Measurements from ENCODE around the gene SRSF6.
"Not testable (repeated sequence)": the region's sequence is repeated elsewhere in the genome, so short reads cannot be mapped to it uniquely, and the experiment has no call there.

Gene SRSF6

DNA sequence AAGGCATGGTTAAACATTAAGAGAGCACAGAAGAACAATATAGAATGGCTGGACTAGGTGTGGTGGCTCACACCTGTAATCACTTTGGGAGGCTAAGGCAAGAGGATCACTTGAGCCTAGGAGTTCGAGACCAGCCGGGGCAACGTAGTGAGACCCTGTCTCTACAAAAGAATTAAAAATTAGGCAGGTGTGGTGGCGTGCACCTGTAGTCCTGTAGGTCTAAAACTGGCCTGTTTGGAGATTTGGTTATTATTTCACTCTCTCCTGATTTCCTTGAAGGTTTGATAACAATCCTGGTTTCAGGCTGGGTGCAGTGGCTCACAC lies 15.6 kb downstream of the SRSF6 start:
- DNase-seq (ENCODE audit: low read depth in 3 of 3): no peak

DNA sequence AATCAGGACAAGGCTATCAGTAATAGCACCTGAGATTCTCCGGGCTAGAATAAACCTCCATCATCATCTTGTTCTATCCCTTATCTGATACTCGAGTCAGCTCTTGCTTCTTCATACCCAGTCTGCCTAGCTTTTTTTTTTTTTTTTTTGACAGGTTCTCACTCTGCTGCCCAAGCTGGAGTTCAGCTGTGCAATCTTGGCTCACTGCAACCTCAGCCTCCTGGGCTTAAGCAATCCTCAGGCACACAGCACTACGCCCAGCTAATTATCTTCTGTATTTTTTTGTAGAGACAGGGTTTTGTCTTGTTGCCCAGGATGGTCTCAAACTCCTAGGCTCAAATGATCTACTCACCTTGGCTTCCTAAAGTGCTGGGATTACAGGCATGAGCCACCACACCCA lies 19.5 kb downstream of the SRSF6 start:
- no peak for DNase-seq (ENCODE audit: low read depth in 3 of 3)

DNA sequence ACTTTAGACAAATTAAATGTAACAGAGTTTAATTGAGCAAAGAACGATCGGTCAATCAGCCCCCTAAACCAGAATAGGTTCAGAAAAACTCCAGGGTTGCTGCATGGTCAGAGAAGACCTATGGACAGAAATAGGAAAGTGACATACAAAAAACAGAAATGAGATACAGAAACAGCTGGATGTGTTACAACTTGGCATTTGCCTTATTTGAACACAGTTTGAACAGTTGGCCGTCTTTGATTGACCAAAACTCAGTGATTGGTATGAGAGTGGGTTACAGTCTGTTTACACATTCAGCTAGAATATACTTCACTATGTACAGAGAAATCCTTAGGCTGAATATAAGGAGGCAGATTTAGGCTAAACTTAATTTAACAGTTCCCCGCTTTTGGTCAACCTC lies 19.9 kb downstream of the SRSF6 start:
- no peak for DNase-seq (ENCODE audit: low read depth in 3 of 3)

DNA sequence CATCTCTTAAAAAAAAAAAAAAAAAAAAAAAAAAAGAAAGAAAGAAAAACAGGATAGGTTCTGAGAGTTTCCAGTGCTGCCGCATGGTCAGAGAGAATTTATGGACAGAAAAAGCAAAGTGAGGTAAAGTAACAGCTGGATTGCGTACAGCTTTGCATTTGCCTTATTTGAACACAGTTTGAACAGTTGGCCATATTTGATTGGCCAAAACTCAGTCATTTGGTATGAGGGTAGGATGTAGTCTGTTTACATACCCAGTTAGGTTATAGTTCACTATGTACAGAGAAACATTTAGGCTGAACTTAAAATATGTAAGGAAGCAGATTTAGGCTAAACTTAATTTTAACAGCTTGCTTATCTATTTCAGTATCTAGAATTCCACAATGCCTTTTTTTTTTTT lies 32.3 kb downstream of the SRSF6 start:
- no peak for DNase-seq (ENCODE audit: low read depth in 3 of 3)

DNA sequence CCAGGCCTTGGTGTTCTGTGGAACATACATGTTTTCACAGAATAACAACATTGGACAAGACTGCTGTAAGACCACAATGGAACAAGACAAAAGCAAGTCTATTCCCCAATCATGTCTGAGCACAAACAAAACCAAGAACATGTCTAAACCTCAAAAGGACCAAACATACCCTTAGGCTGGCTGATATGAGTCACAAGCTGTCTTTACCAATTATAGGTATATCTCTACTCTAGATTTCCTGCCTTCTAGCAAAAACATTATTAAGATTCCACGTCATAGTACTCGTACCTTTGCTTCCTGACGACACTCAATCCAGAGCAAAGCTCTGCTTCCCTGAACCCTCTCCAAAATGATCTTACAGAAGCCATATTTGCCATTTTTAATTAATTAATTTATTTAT lies 34.4 kb downstream of the SRSF6 start:
- no peak for DNase-seq (ENCODE audit: low read depth in 3 of 3)

DNA sequence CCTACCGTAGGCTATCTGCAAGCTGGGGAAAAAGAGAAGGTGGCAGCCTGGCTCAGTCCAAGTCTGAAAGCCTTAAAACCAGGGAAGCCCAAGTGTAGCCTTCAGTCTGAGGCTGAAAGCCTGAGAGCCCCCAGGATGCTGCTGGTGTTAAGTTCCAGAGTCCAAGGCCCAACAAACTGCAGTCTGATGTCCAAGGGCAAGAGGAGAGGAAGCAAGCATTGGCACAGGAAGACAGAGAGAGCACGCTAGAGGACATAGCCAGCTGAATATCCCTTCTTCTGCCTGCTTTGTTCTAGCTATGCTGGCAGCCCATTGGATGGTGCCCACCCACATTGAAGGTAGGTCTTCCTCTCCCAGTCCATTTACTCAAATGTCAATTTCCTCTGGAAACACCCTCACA lies 37.7 kb downstream of the SRSF6 start:
- no peak for DNase-seq (ENCODE audit: low read depth in 3 of 3)

DNA sequence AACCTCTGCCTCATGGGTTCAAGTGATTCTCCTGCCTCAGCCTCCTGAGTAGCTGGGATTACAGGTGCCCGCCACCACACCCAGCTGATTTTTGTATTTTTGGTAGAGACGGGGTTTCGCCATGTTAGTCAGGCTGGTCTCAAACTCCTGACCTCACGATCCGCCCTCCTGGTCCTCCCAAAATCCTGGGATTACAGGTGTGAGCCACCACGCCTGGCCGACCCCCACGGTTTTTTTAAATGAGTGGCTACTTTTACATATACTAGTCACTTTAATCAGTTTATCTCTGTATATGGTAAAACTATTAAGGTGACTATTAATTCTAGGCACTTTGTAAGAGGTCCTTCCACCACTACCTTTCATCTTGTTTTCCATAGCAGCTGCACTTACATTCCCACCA lies 44.3 kb downstream of the SRSF6 start:
- not testable (repeated sequence) for DNase-seq (ENCODE audit: low read depth in 3 of 3)

DNA sequence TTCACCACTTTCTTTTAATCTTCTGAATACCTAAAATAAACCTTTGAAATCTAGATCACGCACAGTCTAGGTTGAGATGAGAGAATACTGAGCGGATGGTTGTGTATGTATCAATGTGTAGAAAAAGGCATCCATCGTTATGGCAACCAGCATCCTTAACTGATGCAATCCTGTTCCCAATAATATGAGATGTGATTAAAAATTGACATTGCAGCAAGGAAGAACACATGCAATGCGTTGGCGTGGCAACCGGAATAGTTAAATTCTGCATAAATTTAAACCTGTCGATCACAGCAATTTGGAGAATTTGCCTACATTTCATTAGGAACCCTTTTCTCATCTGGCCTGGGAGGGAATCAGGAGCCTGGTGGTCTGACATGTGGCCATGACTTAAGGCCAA lies 48.5 kb downstream of the SRSF6 start:
- DNase-seq (ENCODE audit: low read depth in 3 of 3): no peak

DNA sequence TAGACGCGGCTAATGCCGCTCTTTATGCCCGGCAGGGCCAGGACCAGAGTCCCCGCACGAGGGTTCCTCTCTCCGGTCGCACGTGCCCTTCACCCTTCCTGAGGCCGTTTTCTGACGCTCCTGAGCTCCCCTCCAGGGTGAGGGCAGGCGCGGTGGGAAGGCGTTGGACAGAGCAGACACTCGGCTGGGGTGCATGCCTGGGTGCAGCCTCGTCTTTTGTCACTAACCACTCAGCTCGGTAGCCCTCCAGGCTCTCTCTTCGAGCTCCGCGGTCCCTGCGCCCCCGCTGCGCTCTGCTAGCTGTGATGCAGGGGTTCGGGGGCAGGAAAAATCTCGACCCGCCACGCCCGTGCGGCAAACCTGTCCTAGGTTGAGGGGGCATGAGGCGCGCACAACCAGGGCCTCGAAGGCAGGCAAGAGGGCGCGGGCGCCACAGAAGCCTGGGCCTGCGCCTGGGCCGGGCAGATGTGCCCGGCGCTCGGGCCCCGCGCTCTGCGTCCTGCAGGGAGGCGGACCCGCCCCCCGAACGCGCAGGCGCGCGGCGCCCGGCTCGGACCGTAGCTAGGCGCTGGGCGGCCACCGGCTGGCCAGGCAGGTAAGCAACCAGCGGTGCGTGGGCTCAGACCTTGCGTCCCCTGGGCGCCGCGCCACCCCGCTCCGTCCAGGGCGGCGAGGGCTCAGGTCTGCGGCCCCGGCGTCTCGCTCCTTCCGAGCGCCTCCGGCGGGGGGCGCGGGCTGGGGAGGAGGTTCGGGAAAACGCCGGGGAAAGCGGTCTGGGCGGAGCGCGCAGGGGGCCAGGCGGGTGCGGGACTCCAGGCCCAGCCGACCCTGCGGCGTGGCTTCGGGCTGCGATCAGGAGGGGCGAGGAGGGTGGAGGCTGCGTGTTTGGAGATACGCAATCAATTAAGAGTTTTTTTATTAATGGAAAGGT lies 49.7 kb downstream of the SRSF6 start, which contains the start of gene L3MBTL1:
L3MBTL1 (plus strand) TSS at position 548 of the 931 bp plus-strand sequence. CDS start 5,807 bp downstream, outside the sequence.
- DNase-seq (ENCODE audit: low read depth in 3 of 3): no peak

DNA sequence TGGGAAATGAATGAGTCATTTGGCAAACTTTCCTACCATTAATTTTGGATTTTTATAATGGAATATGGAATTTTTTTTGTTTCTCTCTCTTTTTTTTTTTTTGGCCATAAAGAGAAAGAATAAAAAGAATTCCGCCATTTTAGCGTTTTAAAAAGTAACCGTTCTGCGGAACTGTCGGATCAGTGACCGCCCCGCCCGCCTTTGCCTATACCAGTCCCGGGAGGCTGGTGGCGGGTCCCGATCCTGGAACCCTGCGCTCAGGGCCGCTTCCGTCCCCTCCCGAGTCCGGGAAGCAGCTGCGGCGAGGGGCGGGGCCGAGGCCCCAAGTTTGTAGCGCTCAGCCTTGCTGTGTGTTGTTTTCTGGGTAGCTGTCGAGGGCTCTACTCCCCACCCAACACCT lies 50.4 kb downstream of the SRSF6 start:
- DNase-seq (ENCODE audit: low read depth in 3 of 3): no peak

DNA sequence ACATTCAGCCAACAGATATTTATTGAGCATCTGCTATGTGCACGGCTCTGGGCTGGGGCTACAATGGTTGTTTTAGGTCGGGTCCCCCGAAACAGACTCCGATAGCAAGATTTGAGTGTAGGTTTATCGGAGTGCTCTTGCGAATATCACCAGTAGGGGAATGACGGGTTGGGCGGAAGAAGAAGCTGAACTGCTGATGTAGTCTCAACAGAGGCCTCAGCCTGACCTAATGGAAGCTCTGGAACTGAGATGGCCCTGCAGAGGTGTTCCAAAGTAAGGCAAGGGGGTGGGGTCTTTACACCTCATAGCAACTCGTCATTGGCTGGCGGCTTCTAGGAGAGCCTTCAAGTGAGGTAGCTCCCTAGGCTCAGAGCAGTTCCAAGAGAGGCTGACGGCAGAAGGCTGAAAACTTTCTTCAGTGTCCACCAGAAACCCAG lies 50.9 kb downstream of the SRSF6 start:
- no peak for DNase-seq (ENCODE audit: low read depth in 3 of 3)

DNA sequence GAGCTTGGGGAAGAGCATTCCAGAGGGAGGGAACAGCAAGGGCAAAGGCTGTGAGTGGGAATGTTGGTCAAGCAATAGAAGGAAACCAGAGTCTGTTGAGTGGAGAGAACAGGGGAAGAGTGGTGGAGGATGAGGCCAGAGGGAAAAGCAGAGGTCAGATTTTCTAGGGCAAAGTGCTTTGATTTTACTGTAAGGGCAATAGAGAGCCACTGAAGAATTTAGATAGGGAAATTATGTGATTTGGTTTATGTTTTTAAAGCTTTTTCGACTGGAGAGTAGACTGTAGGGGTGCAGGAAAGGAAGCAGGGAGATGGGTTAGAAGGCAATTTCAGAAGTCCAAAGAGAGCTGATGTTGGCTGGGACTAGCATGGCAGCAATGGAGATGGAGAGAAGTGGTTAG lies 54.2 kb downstream of the SRSF6 start:
- no peak for DNase-seq (ENCODE audit: low read depth in 3 of 3)

DNA sequence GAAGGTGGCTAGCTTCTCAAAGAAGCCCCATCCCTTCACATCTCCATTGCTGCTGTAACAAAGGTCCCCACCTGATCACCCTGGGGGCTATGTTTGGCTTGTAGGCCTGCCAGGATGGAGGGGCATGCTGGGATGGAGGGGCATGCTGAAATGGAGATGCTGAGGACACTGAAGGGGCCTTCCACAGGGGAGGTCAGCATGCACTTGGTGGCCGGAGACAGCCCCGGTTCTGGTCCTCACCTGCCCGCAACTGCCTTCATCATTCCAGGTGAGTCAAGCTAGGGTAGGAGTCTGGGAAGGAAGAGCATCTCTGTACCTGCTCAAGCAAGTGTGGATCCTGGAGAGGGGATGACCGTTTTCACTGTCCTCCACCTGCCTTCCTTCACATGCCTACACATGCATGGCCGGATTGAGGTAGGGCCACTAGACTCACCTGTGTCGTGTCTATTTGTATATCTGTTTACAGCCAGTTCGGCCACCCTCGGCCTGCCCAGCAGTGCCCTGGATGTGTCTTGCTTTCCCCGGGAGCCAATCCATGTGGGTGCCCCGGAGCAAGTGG lies 55.8 kb downstream of the SRSF6 start:
- no peak for DNase-seq (ENCODE audit: low read depth in 3 of 3)
